Measurements from ENCODE around the gene PRCC. TPM values are rescaled to one million over a fixed set of nuclear protein-coding genes. Genes with fewer than 3 reads are reported as not detected.

PRCC gene
- total RNA-seq, 1 experiment from 2014 or later, result 131 TPM

DNA sequence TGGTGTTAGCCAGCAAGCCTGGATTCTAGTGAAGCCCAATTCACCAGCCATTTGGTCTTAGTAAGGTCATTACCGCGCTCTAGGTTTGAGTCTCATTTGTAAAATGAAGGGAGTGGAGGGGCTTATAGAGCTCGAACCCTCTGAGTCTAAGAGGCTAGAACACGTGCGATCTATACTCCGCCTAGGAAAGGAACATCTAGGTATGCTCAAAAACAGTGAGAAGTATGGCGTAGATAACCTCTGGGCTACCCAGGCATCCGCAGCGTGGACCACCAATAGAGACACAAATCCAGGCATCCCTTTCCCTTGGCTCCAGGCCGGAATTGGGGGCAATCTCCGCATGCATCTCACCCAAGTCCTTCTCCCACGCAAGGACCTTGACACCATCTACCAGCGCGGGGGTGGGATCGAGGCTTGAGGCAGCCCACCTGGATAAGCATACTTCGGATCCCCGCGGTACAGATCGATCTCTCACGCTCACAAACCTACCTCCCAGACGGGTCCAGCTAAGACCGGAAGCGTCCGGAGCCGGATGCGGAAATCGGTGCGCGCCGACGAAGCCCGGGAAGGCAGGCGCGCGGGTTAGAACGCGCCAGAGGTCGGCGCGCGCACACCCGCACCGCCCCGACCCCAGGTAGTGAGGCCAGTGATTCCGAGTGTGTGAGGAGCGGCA lies 39.3 kb upstream of the PRCC start, which contains the start of gene METTL25B:
TSS of gene METTL25B (plus strand) at position 544 of the 673 bp plus-strand sequence. CDS start 636 bp downstream, outside the sequence.
- intact Hi-C loops (cut with micrococcal nuclease), result no loop called here
- TF ChIP-seq, protein P1, sequence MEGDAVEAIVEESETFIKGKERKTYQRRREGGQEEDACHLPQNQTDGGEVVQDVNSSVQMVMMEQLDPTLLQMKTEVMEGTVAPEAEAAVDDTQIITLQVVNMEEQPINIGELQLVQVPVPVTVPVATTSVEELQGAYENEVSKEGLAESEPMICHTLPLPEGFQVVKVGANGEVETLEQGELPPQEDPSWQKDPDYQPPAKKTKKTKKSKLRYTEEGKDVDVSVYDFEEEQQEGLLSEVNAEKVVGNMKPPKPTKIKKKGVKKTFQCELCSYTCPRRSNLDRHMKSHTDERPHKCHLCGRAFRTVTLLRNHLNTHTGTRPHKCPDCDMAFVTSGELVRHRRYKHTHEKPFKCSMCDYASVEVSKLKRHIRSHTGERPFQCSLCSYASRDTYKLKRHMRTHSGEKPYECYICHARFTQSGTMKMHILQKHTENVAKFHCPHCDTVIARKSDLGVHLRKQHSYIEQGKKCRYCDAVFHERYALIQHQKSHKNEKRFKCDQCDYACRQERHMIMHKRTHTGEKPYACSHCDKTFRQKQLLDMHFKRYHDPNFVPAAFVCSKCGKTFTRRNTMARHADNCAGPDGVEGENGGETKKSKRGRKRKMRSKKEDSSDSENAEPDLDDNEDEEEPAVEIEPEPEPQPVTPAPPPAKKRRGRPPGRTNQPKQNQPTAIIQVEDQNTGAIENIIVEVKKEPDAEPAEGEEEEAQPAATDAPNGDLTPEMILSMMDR (IDR thresholded peaks at IDR 0.05; ENCODE audit: unreplicated experiment), result no peak
- no peak within 1 kb of the TSS for H3K27ac Mint-ChIP-seq (ENCODE audit: low read depth, unreplicated experiment)
- BruUV-seq (replicated peaks), result no TSS peak
- peaks cover 32% of the 10 kb centered on the region for H3K4me1 Mint-ChIP-seq (ENCODE audit: insufficient read depth, unreplicated experiment)
- DNase-seq (ENCODE audit: unreplicated experiment), result peak; percentile 88
- ChIA-PET CTCF (interaction anchor here (0.6 to 39.7 kb wide), 18 partner anchors 15 to 199 kb away, joined by 4 to 2415 read pairs (median 24); partner anchors contain the start of genes CRABP2, HDGF, MRPL24 and NES), POLR2A (interaction anchor here (0.7 to 8.9 kb wide), 30 partner anchors 8 to 271 kb away, joined by 3 to 231 read pairs (median 5); partner anchors contain the start of genes HDGF, MRPL24, NAXE and PRCC)
- H3K9me3 Mint-ChIP-seq (ENCODE audit: unreplicated experiment), result no peaks in the 10 kb centered on the region
- H3K36me3 Mint-ChIP-seq (ENCODE audit: insufficient read depth, unreplicated experiment), result peaks cover 13% of the 10 kb centered on the region
- H3K4me3 Mint-ChIP-seq (ENCODE audit: unreplicated experiment), result no peak within 1 kb of the TSS
- H3K27me3 Mint-ChIP-seq (ENCODE audit: insufficient read depth, unreplicated experiment), result no peaks in the 10 kb centered on the region

DNA sequence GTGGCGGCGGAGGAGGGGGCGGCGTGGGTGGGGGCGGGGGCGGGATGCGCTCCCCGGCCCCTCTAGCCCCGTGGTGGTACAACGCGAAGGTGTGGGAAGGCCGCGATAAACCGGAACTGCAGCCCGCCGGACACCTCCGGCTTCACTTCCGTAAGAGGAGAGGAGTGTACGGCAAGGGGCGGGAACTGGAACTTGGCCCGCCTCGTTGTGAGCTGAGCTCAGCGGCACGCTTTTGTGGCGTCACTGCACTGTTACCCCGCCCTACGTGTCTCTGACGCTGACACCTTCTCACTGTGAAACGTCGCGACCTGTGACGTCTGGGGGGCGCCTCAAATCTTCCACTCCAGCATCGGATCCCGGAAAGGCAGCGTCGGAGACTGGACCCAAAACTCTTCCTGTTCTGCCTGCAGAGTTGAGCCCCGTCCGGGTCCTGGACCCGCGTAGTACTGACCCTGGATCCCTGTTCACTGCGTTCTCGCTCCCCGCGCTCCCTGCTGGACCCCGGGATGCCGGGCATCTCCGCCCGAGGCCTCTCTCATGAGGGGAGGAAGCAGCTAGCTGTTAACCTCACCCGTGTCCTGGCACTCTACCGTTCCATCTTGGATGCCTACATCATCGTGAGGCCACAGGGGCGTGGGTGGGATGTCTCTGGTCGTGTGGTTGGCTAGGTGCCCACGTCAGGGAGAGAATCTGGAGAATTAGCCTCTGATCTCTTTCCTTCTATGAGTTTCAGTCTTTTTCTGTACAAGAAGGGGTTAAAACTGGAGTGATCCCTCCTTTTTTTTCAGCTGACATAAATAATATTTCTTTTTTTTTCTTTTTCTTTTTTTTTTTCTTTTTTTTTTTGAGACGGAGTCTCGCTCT lies 38.5 kb upstream of the PRCC start, which contains the start of gene ISG20L2:
TSS of gene ISG20L2 (minus strand) at position 168 of the 864 bp plus-strand sequence. CDS start 1,114 bp downstream, outside the sequence.
- Mint-ChIP-seq H3K27ac (ENCODE audit: low read depth, unreplicated experiment) (no peak within 1 kb of the TSS), H3K9me3 (ENCODE audit: unreplicated experiment) (no peaks in the 10 kb centered on the region), H3K36me3 (ENCODE audit: insufficient read depth, unreplicated experiment) (peaks cover 16% of the 10 kb centered on the region), H3K4me1 (ENCODE audit: insufficient read depth, unreplicated experiment) (peaks cover 27% of the 10 kb centered on the region), H3K4me3 (ENCODE audit: unreplicated experiment) (no peak within 1 kb of the TSS), H3K27me3 (ENCODE audit: insufficient read depth, unreplicated experiment) (no peaks in the 10 kb centered on the region)
- peak; percentile 98 for DNase-seq (ENCODE audit: unreplicated experiment)
- TF ChIP-seq, protein P1 (IDR thresholded peaks at IDR 0.05; ENCODE audit: unreplicated experiment), result no peak
- ChIA-PET CTCF (interaction anchor here (0.6 to 39.7 kb wide), 11 partner anchors 15 to 199 kb away, joined by 3 to 2415 read pairs (median 44); partner anchors contain the start of genes CRABP2, HDGF, MRPL24 and NES), POLR2A (interaction anchor here (0.6 to 8.9 kb wide), 31 partner anchors 7 to 1833 kb away, joined by 3 to 231 read pairs (median 5); partner anchors contain the start of genes HDGF, MRPL24, NAXE and PRCC)
- BruUV-seq (replicated peaks), result TSS peak; percentile 59
- intact Hi-C loops (cut with micrococcal nuclease), result no loop called here

DNA sequence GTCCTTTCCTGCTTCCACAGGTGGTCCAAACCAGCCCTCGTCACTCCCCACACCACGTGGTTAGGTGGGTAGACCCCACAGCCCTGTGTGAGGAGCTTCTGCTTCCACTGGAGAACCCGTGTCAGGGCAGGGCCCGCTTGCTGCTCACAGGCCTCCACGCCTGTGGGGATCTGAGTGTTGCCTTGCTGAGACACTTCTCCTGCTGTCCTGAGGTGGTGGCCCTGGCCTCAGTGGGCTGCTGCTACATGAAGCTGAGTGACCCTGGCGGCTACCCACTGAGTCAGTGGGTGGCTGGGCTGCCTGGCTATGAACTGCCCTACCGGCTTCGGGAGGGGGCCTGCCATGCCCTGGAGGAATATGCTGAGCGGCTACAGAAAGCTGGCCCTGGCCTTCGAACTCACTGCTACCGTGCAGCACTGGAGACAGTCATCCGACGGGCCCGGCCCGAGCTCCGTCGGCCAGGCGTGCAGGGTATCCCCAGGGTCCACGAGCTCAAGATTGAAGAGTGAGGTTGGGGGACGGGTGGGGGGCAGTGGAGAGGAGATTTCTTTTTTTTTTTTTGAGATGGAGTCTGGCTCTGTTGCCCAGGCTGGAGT lies 33.2 kb upstream of the PRCC start:
- H3K4me3 Mint-ChIP-seq (ENCODE audit: unreplicated experiment), result no peak overlapping the region
- TF ChIP-seq, protein P1 (IDR thresholded peaks at IDR 0.05; ENCODE audit: unreplicated experiment), result no peak
- no peak for DNase-seq (ENCODE audit: unreplicated experiment)
- H3K4me1 Mint-ChIP-seq (ENCODE audit: insufficient read depth, unreplicated experiment), result peaks cover 16% of the 10 kb centered on the region
- H3K27me3 Mint-ChIP-seq (ENCODE audit: insufficient read depth, unreplicated experiment), result no peaks in the 10 kb centered on the region
- H3K9me3 Mint-ChIP-seq (ENCODE audit: unreplicated experiment), result no peaks in the 10 kb centered on the region
- no TSS peak for BruUV-seq (replicated peaks)
- ChIA-PET POLR2A (interaction anchor here (2.4 to 3.6 kb wide), 2 partner anchors 18 to 34 kb away, joined by 13 to 20 read pairs; partner anchors contain the start of genes HDGF and PRCC), CTCF (interaction anchor here (0.7 to 1.3 kb wide), 4 partner anchors 9 to 157 kb away, joined by 3 to 4 read pairs (median 4); partner anchors contain the start of gene NES)
- H3K27ac Mint-ChIP-seq (ENCODE audit: low read depth, unreplicated experiment), result peak overlapping the region; percentile 66
- peaks cover 56% of the 10 kb centered on the region for H3K36me3 Mint-ChIP-seq (ENCODE audit: insufficient read depth, unreplicated experiment)
- intact Hi-C loops (cut with micrococcal nuclease), result no loop called here

All from MCF 10A (cell line).